PC-9 (cell line): ENCODE measurements around the gene ELFN1.

ENCODE experiments used
- EZH2 ChIP-seq: fragments of 200-600 bp; sonication (generic); IDR thresholded peaks from 2 replicates; pipeline ENCODE4 v1.8.0; 2017; ENCODE audit warnings: antibody characterized with exemption, low read depth
- TF ChIP-seq, protein P1 (sequence below): fragments of 200-600 bp; sonication (generic); conservative IDR thresholded peaks from 2 replicates; pipeline ENCODE4 v1.6.1; 2017; ENCODE audit warnings: mixed run types, antibody characterized with exemption, mild to moderate bottlenecking, moderate library complexity

DNA sequence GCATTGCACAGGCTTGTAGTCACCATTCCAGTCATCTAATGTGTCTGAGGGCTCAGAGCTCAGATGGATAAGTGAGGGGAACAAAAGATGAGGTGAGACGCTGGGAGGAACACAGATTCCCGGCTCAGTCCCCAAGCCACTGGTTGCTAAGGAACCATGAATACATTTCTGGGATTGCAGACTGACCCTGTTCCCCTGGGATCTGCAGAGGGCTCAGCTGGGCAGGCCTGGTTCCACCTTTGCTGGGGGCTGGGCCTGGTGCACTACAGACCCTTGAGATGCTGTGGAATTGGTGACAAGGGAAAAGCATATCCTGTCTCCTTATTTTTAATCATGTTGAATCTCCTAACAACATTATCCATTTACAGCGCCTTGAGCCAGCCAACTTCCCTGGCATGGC lies 19.2 kb downstream of the ELFN1 start:
- no peak for TF ChIP-seq EZH2
- TF ChIP-seq, protein P1, sequence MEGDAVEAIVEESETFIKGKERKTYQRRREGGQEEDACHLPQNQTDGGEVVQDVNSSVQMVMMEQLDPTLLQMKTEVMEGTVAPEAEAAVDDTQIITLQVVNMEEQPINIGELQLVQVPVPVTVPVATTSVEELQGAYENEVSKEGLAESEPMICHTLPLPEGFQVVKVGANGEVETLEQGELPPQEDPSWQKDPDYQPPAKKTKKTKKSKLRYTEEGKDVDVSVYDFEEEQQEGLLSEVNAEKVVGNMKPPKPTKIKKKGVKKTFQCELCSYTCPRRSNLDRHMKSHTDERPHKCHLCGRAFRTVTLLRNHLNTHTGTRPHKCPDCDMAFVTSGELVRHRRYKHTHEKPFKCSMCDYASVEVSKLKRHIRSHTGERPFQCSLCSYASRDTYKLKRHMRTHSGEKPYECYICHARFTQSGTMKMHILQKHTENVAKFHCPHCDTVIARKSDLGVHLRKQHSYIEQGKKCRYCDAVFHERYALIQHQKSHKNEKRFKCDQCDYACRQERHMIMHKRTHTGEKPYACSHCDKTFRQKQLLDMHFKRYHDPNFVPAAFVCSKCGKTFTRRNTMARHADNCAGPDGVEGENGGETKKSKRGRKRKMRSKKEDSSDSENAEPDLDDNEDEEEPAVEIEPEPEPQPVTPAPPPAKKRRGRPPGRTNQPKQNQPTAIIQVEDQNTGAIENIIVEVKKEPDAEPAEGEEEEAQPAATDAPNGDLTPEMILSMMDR: no peak
